HG02938 (cell line): Measurements from ENCODE around the gene ACOT9.
A peak's percentile ranks its signal among the peaks of the same experiment; 100 is the strongest.
"Not testable (repeated sequence)": the region's sequence is repeated elsewhere in the genome, so short reads cannot be mapped to it uniquely, and the experiment has no call there.

Source experiments
- ATAC-seq: cut with Tn5 transposase; IDR thresholded peaks from one replicate; pipeline ENCODE4 v1.9.1; 2021; ENCODE audit warnings: mild to moderate bottlenecking, moderate library complexity; ENCODE audit not compliant: unreplicated experiment

The ACOT9 gene

DNA sequence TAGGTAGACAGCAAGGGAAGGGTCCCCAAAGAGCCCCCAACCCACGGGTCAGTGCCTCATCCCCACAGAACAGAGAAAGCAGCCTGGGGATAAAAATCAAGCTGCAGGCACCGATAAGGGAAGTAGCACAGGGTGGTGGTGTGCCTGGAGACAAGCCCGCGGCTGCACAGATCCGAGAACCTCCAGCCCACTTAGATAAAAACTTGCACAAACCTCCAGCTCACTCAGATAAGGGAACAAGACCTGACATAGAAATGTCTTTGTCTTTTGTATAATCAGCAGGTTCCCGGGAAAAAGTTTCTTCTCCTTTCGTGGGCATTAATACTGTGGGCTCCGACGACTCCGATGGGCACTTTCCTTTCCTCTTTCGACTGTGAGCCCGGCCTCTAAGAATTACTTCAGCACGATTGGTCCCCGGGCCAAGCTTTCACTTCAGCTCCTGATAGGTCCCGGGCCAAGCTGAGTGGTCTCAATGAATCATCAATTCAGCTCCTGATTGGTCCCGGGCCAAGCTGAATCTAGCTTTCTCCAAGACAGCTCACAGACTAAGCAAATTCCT lies 43.4 kb downstream of the ACOT9 start:
- peak; percentile 76 for ATAC-seq

DNA sequence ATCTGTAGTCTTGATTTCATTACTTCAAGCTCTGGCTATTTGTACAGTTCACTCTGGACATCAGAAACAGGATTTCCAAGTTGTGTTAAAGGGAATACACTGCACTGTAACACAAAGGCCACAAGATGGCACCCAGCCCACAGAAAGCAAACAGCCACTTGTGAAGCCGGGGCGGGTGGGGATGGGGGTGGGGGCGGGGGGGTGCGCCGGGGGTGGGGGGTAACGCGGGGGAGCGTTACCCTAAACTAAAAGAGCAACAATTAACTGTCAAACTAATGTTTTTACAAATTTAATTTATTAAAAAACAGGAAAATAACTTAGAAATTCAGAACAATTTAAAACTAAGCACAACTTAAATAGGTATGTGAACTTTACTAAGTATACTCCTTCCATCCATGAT lies 48.5 kb downstream of the ACOT9 start:
- peak; percentile 64 for ATAC-seq

DNA sequence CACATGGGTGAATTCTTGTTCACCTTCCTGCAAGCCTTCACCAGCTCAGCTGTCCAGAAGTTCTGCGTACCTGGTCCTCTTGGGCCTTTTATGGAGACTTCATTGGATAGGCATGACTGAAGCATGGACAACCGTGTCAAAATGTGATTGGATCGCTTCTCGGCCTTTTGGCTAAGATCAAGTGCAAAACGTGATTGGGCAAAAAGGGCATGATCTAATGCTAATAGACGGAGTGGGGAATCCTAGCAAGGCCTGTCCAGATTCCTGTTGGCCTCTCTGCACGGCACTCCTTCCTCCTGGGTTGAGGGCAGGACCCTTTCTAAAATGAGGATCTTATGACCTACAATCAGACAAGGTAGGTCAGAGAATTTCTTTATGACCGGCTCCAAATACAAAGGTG lies 50.9 kb downstream of the ACOT9 start:
- no peak for ATAC-seq

DNA sequence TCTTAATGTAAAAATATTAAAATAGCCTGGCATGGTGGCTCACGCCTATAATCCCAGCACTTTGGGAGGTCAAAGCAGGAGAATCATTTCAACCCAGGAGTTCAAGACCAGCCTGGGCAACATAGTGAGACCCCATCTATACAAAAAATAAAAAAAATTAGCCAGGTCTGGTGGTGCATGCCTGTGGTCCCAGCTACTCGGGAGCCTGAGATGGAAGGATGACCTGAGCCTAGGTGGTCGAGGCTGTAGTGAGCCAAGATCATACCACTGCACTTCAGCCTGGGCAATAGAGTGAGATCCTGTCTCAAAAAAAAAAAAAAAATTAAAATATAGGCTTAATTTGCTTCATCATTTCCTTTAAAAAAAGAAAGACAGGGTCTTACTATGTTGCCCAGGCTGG lies 66.6 kb downstream of the ACOT9 start:
- not testable (repeated sequence) for ATAC-seq

DNA sequence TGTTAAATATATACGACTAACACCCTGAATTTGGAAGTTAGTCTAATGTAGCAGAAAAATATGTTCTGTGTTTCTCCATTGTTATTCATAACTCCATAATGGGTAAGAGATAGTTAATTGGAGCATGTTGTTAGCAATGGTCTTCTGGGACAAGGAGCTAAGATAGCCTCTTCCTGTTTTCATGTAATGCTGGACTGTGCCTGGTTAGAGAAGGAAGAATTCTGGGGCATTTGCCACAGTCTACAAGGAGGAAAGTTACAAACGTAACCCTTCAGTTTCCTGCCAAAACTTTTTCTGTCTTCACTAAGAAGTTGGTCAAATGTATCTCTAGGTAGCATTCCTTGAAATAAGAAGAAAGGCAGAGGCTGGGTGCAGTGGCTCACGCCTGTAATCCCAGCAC lies 70.0 kb downstream of the ACOT9 start:
- no peak for ATAC-seq

DNA sequence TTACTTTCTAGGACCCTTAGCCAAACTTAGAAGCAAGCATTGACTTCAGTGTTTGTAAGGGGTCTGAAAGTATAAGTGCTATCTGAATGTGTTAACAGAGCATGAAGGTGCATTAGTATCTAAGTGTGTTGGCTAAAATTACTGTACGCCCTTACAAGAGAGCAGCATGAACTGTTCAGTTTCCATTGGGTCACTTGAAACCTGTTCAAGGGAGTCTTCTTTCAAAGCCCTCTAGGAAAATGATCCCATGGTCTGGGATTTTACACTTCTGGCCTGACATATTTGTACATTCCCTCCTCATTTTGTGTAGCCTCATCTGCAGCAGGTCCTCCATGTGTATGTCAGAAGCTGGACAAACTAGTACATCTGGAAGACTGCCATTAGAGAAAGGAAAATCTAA lies 72.5 kb downstream of the ACOT9 start:
- ATAC-seq: no peak

DNA sequence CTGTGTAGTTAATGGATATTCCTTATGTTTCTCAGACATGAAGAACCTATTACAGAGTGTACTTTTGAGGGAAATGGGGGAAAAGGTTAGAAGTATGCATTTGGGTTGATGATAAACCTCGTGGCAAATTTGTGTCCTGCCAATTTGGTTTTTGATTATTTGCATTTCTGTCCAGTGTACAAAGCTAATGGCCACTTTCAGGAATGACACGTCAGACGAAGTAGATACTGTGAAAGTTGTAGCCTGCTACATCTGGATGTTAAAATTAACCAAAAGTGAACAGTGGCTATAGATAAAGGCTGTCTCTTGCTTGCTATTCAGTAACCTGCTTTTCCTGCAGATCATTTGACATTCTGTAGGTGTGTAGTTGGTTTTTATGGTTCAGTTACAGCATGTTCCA lies 74.7 kb downstream of the ACOT9 start:
- ATAC-seq: peak; percentile 49

DNA sequence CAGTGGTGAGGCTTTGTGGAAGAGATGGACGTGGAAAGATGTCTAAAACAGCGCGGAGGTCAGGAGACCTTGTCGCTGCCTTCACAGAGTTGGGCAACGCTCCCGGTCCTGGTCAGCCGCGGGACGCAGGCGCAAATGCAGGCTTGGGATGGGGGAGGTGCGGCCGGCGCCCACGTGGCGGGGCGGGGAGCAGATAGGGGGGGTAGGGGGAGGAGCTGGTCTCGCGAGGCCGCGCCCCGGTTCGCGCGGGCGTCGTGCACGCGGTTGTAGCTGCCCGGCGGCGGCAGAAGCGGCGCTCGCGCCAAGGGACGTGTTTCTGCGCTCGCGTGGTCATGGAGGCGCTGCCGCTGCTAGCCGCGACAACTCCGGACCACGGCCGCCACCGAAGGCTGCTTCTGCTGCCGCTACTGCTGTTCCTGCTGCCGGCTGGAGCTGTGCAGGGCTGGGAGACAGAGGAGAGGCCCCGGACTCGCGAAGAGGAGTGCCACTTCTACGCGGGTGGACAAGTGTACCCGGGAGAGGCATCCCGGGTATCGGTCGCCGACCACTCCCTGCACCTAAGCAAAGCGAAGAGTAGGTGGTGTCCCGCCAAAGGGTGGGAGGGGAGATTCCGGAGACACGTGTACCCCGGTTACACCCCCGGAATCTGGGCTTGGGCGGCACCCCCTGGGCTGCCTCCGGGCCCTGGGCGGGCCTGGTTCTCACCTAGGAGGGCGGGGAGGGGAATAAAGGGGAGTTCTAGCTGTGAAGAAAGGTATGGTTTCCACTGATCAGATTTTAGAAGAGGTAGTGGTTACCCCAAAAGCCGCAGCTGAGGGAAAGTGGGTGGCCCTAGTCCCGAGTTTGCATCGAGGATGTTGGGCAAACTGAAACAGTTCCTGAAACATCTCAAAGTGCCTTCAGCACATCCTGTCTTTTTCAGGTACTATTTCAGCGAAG lies 75.6 kb downstream of the ACOT9 start, which contains the start of gene PRDX4:
TSS of gene PRDX4 (plus strand) at position 255 of the 939 bp plus-strand sequence. CDS start at position 333, 78 bp downstream.
- ATAC-seq: peak; percentile 49

DNA sequence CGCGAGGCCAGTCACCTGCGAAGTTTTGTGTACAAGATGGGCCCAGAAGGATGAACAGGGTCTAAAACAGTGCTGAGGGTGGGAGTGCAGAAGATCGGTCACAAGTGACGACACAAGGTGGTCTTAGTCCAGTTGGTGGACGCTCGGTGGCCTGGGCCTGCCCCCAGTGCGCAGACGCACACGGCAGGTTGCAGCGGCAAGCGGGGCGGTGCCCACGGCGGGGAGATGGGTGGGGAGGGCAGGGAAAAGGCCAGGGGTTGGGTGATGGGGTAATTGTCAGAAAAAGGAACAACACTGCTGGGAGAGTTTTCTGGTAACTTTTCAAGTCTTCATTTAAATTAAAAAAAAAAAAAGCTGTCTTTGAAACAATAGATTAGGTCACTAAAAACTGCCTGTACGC lies 76.8 kb downstream of the ACOT9 start:
- ATAC-seq: no peak

DNA sequence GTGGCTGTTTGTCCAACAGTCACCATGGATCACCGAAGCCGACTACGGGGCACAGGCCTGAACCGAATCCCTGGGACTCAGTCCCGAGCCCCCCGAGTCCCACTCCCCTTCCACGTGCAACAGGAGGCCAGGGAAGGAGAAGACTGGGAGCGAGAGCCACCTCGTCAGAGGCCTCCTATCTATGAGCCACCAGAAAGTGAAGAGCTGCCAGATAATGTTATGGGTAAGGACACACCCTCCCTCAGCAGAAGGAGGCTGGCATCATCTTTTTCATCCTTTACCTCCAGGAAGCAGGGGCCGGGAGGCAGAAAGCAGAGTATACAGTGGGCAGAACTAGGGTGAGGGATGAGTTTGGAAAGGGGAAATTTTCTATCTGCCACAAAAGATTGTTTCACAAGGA lies 78.6 kb downstream of the ACOT9 start:
- no peak for ATAC-seq

DNA sequence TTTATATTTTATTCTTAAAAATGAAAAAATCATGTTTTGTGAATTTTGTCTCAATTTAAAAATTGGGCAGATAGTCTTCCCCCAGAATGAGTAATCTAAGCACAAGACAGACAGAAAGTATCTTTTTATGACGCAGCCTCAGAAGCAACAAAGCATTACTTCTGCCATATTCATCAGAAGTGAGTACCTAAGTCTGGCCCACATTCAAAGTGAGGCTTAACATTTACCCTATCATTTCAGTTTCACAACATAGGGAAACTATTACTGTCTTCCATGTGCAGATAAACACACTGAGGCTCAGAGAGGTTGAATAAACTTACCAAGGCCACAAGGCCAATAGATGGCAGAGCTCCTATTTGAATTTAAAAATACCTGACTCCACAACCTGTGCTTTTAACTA lies 80.2 kb downstream of the ACOT9 start:
- ATAC-seq: peak; percentile 52

DNA sequence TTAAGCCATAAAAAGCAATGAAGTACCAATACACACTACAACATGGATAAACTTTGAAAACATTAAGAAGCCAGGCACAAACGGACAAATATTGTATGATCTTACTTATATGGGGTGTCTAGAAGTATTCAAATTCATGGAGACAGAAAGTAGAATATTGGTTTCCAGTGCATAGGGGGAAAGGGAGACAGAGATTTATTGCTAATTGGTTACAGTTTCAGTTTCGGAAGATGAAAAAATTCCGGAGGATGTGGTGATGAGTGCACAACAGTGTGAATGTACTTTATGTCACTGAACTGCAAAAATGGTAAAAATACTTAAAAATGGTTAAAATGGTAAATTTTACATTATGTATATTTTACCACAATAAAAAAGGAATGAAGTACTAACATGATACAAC lies 80.9 kb downstream of the ACOT9 start:
- ATAC-seq: no peak

DNA sequence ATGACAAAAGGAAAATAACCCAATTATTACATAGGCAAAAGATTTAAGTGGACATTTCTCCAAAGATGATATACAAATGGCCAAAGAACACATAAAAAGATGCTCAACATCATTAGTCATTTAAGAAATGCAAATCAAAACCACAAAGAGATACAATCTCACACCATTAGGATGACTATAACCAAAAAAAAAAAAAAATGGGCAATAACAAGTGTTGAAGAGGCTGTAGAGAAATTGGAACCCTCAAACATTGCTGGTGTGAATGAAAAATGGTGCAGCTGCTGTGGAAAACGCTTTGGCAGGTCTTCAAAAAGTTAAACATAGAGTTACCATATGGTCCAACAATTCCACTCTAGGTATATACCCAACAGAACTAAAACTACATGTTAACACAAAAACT lies 81.4 kb downstream of the ACOT9 start:
- no peak for ATAC-seq

DNA sequence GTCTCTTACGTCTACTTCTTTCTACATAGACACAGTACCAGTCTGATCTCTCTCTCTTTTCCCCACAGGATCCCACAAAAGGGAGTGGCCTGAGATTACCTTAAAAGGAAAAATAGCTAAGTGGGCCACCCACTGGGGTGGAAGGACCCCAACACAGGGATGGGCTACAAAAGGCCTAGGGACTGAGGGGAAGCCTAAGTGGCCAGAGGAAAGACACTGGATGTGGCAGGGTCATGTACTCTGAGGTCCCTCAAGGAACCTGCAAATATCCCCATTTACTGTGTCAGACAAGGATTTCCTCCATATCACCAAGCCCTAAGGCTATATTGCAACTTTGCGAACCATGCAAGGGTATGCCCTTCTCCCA lies 82.3 kb downstream of the ACOT9 start:
- no peak for ATAC-seq

DNA sequence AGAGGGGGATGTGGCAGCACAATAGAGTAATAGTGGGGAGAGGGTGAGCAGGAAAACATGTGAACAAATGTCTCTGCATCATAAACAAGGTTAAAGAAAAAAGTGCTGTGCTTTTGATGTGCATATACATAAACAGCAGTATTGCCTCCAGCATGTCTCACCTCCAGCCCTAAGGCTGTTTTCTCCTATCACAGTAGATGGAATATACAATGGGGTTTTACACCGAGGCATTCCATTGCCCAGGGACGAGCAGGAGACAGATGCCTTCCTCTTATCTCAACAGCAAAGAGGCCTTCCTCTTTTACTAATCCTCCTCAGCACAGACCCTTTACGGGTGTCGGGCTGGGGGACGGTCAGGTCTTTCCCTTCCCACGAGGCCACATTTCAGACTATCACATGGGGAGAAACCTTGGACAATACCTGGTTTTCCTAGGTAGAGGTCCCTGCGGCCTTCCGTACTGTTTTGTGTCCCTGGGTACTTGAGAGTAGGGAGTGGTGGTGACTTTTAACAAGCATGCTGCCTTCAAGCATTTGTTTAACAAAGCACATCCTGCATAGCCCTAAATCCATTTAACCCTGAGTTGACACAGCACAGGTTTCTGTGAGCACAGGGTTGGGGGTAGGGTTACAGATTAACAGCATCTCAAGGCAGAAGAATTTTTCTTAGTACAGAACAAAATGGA lies 82.9 kb downstream of the ACOT9 start:
- ATAC-seq: not testable (repeated sequence)

DNA sequence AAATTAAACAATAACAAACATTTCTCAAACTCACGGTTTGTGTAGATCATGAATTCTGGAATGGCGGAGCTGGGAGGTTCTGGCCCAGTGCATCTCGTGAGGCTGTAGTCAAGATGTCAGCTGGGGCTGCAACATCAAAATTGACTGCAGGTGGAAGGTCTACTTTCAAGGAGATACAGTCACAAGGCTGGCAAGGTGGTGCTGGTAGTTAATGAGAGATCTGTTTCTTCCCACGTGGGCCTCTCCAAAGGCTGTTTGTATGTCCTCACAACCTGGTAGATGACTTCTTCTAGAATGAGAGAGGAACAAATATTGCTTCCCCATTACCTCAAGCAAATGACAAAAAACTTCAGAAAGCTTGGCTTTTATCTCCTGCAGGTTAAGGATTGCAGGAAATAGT lies 83.7 kb downstream of the ACOT9 start:
- ATAC-seq: no peak

DNA sequence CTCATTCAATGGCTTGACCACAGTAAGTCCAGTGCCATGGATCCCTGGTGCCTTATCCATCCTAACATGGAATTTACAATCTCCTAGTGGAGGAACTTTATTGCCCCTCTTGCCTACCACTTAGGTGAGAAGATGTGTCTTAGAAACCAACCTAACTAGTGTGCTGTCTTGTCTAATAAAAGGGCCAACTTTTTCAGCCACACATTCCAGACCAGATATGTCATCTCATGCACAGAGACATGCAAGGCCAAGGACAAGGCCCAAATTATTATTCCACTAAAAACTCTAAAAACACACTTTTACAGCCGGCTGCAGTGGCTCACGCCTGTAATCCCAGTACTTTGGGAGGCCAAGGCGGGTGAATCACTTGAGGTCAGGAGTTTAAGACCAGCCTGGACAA lies 86.4 kb downstream of the ACOT9 start:
- no peak for ATAC-seq

DNA sequence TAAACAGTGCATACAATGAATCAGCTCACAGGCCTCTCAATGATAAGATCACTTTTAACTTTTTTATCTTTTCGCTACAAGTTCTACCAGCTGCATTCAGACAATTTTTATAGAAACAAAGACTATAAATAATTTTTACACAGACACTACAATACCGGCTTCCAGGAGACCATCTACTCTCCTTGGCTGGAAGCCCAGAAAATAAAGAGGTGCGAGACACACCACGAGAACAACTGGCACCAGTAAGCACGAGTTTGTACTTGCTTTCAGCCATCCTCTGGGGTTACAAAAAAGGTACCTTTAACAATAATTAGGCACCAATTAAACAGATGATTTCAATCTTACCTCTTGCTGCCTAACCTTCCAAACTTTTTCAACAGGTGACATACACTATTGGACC lies 87.0 kb downstream of the ACOT9 start:
- ATAC-seq: no peak
